Lower leg skin (tissue), 4 donors: Measurements from ENCODE around the gene TATDN2. TPM values are rescaled to one million over a fixed set of nuclear protein-coding genes. Genes with fewer than 3 reads are reported as not detected.
A peak's percentile ranks its signal among the peaks of the same experiment; 100 is the strongest.
"Not testable (repeated sequence)": the region's sequence is repeated elsewhere in the genome, so short reads cannot be mapped to it uniquely, and the experiment has no call there.

Source experiments
- DNase-seq, 2 donors: peaks; one replicate each; pipeline ENCODE4 v3.0.0-alpha.2; 2019; ENCODE audit warnings: low spot score in 2 of 2
- H3K4me3 ChIP-seq: fragments of 200-600 bp; sonication (generic); 2 replicates; pipeline ENCODE4 v1.5.1; 2017; ENCODE audit warnings: mild to moderate bottlenecking, low read depth; ENCODE audit not compliant: poor library complexity, severe bottlenecking
- POLR2A ChIP-seq, 2 donors: fragments of 450-650 bp; IDR thresholded peaks; one replicate each; pipeline ENCODE4 v1.6.1; 2016 to 2017; ENCODE audit warnings: antibody characterized with exemption in 2 of 2, mild to moderate bottlenecking in 1 of 2, moderate library complexity in 1 of 2
- WGBS, 2 donors: methylation state at CpG; one replicate each; pipeline ENCODE4 v1.1.5; 2018; 5-methylcytosine and 5-hydroxymethylcytosine counted together
- intact Hi-C: fragments of 100-400 bp; cut with DNase I; formaldehyde crosslinking; loops from one replicate; pipeline ENCODE4 v1.15.0; 2023; ENCODE audit warnings: low total_unique reads
- total RNA-seq, 4 donors: library from RNA; depleted of rRNA; stranded (reverse); fragments of >200 nt; gene quantifications; one replicate each; pipeline ENCODE4 v1.1.0, GENCODE V29; 2016
- TF ChIP-seq, protein P1 (sequence below), 3 donors: fragments of 450-650 bp; IDR thresholded peaks; one replicate each; pipeline ENCODE4 v1.5.1; 2016; ENCODE audit warnings: antibody characterized with exemption in 3 of 3, mild to moderate bottlenecking in 3 of 3, moderate library complexity in 2 of 3

TATDN2 gene
- total RNA-seq, 4 donors from 2014 or later = 18.6 to 25.1 (median 22.4) TPM

DNA sequence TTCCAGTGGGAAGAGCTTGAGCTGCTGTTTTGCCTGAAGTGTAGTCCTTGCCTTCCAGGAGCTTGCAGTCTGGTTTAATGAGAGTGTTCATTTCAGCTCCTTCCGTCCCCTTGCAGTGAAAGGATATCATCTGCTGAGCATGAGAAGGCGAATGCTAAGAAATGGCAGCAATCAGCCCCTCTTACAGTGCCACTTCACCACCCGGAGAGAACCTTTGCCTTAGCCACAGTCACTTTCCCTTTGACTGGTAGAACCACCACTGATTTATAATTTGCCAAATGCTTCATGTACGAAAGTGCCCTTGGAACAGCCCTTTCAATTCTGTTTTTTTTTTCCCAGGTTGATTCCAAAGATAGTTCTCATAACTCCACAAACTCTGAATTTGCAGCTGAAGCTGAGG is 11.5 kb downstream of the TATDN2 start:
- intact Hi-C loops = no loop called here
- no peak overlapping the region for H3K4me3 ChIP-seq
- DNase-seq = no peak
- 83 to 92% methylated on average over 4 of the region's 4 CpGs for WGBS, 2 donors
- TF ChIP-seq POLR2A (IDR thresholded peaks at IDR 0.05) = no peak
- TF ChIP-seq, protein P1, sequence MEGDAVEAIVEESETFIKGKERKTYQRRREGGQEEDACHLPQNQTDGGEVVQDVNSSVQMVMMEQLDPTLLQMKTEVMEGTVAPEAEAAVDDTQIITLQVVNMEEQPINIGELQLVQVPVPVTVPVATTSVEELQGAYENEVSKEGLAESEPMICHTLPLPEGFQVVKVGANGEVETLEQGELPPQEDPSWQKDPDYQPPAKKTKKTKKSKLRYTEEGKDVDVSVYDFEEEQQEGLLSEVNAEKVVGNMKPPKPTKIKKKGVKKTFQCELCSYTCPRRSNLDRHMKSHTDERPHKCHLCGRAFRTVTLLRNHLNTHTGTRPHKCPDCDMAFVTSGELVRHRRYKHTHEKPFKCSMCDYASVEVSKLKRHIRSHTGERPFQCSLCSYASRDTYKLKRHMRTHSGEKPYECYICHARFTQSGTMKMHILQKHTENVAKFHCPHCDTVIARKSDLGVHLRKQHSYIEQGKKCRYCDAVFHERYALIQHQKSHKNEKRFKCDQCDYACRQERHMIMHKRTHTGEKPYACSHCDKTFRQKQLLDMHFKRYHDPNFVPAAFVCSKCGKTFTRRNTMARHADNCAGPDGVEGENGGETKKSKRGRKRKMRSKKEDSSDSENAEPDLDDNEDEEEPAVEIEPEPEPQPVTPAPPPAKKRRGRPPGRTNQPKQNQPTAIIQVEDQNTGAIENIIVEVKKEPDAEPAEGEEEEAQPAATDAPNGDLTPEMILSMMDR (IDR thresholded peaks at IDR 0.05) = no peak

DNA sequence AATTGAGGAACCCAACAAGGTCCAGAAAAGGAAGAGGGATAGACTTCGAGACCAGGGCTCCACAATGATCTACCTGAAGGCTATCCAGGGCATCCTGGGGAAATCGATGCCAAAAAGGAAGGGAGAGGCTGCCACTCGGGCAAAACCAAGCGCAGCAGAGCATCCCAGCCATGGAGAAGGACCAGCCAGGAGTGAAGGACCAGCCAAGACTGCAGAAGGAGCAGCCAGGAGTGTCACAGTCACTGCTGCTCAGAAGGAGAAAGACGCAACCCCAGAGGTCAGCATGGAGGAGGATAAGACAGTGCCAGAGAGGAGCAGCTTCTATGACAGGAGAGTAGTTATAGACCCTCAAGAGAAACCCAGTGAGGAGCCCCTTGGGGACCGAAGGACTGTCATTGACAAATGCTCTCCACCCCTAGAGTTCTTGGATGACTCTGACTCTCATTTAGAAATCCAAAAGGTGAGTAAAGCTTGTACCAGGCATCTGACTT is 12.0 kb downstream of the TATDN2 start:
- 83 to 88% methylated on average over 6 of the region's 6 CpGs for WGBS, 2 donors
- no peak for DNase-seq
- no peak for TF ChIP-seq POLR2A (IDR thresholded peaks at IDR 0.05)
- TF ChIP-seq, protein P1 (IDR thresholded peaks at IDR 0.05) = no peak
- no peak overlapping the region for H3K4me3 ChIP-seq
- intact Hi-C loops = no loop called here

DNA sequence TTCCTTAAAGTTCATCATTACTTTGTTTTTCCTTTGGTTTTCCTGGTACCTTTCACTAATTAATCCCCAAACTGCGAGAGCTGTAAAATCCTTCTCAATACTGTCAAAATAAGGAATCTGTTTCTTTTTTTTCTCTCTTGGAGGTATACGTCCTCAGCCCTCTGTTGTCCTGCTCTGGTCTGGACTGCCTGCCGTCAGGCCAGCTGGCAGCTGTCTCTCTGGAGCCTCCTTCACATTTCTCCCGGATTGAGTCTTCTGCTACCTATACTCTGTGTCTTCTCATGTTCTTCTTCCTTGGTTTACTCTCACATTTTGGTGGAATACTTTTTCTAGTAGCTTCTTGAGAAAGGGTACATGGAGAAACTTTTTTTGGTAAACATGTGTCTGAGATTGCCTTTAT is 13.8 kb downstream of the TATDN2 start:
- H3K4me3 ChIP-seq = no peak overlapping the region
- DNase-seq = peak in 1 of 2 donors; percentile 36
- 78% methylated on average over 4 of the region's 4 CpGs for WGBS, 2 donors
- no peak for TF ChIP-seq POLR2A (IDR thresholded peaks at IDR 0.05)
- TF ChIP-seq, protein P1 (IDR thresholded peaks at IDR 0.05) = no peak
- intact Hi-C loops = no loop called here

DNA sequence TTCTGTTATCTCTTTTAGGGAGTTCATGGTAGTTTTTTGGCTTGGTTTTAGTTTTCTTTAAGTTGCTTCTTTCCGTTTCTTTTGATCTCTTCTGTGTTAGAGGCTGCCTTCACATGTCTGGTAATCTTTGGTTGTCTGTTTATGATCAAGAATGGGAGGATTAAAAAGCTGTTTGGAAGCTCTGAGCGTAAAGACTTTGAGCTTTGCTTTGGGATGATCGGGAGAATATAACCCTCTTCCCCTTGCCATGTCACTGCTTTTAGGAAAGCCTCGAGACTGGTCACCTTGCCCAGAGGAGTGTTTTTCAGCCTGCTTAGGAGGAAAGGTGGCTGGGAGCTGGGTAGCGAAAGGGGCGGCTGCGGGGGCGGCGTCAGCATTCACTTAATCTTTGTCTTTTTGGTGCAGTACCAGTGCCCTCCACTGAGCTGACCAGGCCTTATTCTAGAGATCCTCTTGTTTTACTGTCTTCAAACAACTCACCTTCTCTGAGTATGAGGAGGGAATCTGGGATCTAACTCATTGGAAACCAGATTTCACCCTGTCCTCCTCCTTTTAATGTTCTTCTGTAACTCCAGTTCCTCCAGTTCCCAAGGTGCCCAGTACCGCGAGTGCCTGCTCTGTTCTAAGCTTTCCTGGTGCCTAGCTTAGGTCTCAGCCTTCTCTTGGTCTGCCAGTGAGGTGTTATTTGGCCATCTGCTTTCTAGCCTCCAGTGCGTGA is 15.5 kb downstream of the TATDN2 start:
- TF ChIP-seq, protein P1 (IDR thresholded peaks at IDR 0.05) = no peak
- TF ChIP-seq POLR2A (IDR thresholded peaks at IDR 0.05) = no peak
- peak in 1 of 2 donors; percentile 81 for DNase-seq
- intact Hi-C loops = no loop called here
- no peak overlapping the region for H3K4me3 ChIP-seq
- 52 to 55% methylated on average over 12 of the region's 12 CpGs for WGBS, 2 donors

DNA sequence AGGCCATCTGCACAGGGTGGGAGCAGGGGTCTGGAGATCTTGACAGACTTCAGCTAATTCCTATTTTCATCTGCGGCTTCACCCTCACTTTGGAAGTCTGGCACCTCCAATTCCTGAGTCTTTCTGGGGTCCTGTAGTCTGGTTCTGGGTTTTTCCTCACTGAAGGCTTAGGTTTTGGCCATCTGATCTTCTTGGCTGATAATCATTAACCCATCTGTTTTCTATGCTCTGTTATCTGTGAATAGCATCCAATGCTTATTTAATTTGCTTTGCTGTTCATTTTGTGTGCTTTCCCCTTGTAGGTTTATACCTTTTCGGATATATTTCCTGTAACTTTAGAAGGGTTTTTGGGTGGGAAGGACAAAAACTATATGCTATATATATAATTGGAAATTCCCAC is 17.6 kb downstream of the TATDN2 start:
- H3K4me3 ChIP-seq = no peak overlapping the region
- 94 to 99% methylated on average over 2 of the region's 2 CpGs for WGBS, 2 donors
- intact Hi-C loops = no loop called here

DNA sequence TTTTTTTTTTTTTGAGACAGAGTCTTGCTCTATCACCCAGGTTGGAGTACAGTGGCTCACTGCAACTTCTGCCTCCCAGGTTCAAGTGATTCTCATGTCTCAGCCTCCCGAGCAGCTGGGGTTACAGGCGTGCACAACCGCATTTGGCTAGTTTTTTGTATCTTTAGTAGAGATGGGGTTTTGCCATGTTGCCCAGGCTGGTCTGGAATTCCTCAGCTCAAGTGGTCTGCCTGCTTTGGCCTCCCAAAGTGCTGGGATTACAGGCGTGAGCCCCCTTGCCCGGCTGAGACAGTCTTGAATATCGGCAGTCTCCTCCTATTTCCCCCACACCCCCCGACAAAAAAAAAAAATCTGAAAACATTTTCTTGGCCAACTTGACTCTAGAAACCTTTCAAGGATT is 18.7 kb downstream of the TATDN2 start:
- intact Hi-C loops, H3K4me3 ChIP-seq: not testable (repeated sequence)
- peak in 1 of 2 donors; percentile 68 for DNase-seq
- 70 to 80% methylated on average over 7 of the region's 7 CpGs for WGBS, 2 donors

More for the DNA sequence above, 17.6 kb downstream of the TATDN2 start:
- DNase-seq = no peak
- TF ChIP-seq, protein P1 (IDR thresholded peaks at IDR 0.05) = no peak
- TF ChIP-seq POLR2A (IDR thresholded peaks at IDR 0.05) = no peak
